DMS153 treated with DMSO at 0.1 percent for 48 hours (cell line): ENCODE data around the gene CTNNAL1.
"Not testable (repeated sequence)": the region's sequence is repeated elsewhere in the genome, so short reads cannot be mapped to it uniquely, and the experiment has no call there.

Experiments
- DNase-seq: peaks from one replicate; lab custom pipeline; 2025; ENCODE audit not compliant: unreplicated experiment; lab: John Stamatoyannopoulos, UW

Gene CTNNAL1

GRCh38 chr9:109012876-109013678 lies at the start of gene CTNNAL1:
Gene CTNNAL1, minus strand, starts transcription at chr9:109013499. Its CDS starts 57 bp downstream, at chr9:109013442.
- DNase-seq = no peak

- no peak for DNase-seq
These were observed 49.2 kb upstream of the CTNNAL1 start for GRCh38 chr9:109062543-109062942.

DNA sequence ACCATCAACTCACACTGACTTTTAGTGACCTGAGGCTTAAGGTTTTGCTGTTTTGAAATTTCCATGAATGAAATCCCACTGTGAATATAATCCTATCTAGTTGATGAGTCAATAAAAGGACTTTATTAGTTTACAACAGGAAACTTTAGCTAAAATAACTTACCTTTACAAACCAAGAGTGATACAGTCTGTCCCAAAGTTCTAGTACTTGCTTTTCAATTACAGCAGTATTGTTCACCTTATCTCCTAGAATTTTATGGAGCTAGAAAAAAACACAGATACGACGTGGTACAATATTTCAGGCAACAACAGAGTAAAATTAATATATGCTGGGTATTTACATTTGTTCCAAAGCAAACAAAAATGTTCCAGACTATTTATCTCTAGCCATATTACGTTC lies 46.9 kb upstream of the CTNNAL1 start:
- DNase-seq = no peak

DNA sequence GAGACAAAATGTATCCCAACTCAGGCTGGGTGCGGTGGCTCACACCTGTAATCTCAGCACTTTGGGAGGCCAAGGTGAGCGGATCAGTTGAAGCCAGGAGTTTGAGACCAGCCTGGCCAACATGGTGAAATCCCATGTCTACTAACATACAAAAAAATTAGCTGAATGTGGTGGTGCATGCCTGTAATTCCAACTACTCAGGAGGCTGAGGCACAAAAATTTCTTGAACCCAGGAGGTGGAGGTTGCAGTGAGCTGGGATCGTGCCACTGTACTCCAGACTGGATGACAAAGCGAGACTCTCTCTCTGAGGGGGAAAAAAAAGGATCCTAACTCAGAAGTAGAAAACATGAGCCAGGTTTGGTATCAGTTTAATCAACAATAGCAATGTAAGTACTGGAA lies 39.8 kb upstream of the CTNNAL1 start:
- not testable (repeated sequence) for DNase-seq

DNA sequence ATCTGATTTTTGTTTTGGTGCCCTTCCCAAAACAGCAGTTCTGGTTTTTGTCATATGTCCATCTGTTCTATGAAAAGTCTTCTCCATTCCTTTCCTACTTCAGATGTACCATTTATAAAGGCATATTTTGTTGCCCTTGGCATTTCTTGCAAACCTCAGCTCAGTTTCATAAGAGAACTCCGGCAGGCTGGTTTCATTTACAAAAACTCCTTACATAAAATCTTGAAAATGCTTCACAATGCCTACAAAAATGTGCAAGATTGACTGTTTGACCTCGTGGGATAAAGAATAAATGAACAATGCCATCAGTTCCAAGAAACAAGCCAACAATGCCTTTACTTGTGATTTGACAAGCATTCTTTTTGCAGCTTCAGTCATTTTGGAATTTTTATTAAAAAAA lies 39.1 kb upstream of the CTNNAL1 start:
- DNase-seq = no peak

DNA sequence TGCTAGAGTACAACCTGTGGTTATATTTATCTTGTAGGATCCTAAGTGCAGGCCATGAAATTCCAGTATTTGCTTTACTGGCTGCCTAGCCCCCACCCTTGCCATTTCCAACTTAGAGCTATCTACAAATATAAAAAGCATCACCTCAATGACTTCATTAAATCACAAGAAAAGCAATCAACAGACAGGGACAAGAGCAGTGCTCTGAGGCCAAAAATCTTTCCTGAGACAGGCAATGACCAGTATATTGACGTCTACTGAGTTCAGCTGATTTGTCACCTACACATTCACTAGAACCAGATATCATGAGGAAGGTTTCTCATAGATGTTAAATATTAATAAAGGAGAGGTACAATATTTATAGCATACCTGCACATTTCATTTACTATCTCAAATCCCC lies 38.4 kb upstream of the CTNNAL1 start:
- no peak for DNase-seq

- no peak for DNase-seq
These were observed 37.1 kb upstream of the CTNNAL1 start for GRCh38 chr9:109050444-109050843.

- no peak for DNase-seq
These were observed 35.5 kb upstream of the CTNNAL1 start for GRCh38 chr9:109048822-109049221.

DNA sequence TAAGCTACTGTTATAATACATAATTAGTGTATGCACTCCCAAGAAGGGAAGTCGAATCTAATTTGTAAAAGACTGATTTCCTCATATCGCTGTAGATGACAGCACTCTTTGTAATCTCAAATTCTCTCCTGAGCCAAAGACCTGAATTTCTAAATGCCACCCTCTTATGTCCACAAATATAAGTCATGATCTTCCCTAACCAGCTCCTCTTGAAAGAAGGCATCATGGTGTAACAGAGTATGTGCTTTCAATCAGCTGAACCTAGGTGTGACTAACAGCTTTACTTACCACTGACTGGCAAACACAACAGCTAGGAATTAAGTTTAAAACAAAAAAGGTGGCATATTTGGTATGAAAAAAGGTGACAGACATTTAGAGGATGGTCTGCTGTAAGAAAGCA lies 34.0 kb upstream of the CTNNAL1 start:
- DNase-seq = no peak

DNA sequence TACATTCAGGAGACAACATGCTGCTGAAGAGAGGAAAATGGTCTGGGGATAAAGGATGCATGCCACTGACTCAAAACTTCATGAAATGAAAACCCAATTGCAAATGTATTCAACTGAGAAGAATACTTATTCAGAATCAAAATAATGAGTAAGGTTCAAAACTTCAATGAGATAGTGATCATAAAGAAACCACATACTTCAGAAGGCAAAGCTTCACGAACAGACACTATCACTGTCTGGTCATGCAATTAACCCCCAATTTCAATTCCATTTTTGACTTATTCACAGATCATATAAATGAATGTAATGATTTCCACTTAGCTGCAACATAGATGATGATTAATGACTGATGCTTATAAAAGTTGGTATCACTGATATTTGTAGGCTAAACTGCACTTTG lies 33.0 kb upstream of the CTNNAL1 start:
- no peak for DNase-seq

DNA sequence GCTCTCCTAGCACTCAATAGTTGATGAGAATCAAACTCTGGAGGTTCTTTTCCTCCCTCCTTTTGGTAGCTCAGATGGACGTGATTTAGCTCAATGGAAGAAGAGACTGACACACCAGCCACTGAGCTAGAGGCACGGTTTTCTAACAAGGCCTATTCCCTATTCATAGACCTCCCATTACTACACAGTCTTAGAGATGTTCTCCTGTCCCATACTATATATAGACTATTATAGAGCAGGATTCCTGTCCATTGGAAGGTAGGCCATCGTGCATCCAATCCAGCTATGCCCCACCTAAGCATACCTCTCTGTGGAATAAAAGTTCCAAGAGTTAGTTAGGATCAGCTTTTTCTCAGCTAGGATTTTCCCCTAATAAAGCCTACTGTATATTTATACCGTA lies 30.3 kb upstream of the CTNNAL1 start:
- DNase-seq = no peak

DNA sequence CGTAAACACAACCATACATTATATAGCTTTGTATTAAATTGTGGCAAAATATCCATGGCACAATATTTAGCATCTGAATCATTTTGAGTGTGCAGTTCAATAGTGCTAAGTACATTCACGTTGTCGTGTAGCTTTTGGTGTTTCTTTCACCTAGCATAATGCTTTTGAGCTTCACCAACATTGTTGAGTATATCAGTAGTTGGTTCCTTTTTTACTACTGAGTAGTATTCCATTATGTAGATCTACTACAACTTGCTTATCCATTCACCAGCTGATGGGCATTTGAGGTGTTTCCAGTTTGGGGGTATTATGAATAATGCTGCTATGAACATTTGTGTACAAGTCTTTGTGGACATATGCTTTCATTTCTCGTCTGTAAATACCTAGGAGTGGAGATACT lies 27.3 kb upstream of the CTNNAL1 start:
- DNase-seq = no peak

- DNase-seq = no peak
These were observed 26.2 kb upstream of the CTNNAL1 start for GRCh38 chr9:109039539-109039938.

- no peak for DNase-seq
These were observed 24.8 kb upstream of the CTNNAL1 start for GRCh38 chr9:109037946-109038715.

DNA sequence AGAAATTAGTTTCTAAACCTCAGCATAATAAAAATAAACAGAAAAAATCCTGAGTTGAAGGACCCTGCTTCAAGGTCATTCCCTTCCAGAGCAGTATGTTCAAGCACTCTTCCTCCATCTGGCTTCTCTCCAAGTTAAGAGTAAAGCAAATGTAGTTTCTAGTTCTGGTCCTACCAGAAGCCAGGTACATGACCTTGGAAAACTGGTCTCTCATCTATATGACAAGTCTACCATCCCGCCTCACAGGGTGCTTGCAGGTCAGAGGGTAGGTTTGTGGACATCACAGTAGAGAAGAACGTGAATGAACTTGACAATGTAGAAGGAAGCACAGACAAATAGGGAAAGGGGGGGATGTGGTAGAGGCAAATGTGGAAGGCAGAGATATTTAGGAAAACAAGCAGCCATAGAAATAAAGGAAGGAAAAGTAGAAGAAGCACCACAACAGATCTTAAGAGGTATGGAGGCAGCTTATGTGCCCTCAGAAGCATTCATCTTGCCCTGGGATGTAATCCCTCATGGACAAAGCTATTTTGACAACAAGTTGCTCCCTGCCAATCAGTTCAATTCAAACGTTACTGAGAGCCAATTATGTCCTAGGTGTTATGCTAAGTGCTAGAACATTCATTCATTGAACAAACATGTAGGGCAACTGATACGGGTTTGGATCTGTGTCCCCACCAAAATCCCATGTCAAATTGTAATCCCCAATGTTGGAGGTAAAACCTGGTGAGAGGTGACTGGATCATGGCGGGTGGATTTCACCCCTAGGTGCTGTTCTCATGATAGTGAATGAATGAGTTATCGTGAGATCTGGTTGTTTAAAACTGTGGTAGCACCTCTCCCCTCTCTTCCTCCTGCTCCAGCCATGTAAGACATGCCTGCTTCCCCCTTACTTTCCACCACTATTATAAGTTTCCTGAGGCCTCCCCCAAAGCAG lies 23.7 kb upstream of the CTNNAL1 start:
- no peak for DNase-seq

DNA sequence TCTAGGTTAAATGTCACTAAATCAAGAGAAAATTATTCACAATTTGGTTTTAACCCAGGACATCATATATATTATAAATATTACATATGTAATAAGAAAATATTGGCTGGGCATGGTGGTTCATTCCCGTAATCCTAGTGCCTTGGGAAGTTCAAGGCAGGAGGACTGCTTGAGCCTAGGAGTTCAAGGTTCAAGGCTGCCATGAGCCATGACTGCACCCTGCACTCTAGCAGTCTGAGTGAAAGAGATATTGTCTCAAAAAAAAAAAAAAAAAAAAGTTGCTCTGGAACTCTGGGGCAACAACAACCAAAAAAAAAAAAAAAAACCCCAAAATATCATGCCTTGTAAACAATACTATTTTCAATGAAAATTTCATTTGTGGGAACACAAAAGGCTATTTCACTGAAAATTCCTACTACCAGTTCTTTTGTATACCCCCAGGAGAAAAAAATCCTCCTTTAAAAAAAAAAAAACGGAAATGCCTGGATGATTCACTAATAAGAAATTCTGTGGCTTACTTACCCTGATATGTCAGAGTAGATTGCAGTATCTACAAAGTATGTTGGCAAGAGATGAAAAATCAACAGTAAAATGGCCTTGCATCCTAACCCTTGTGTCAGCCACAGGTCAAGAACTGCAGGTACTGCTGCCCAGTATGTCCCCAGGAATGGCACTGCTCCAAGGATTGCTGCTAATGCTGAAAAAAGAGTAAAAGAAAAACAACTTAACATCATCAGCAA lies 22.6 kb upstream of the CTNNAL1 start:
- DNase-seq = no peak

DNA sequence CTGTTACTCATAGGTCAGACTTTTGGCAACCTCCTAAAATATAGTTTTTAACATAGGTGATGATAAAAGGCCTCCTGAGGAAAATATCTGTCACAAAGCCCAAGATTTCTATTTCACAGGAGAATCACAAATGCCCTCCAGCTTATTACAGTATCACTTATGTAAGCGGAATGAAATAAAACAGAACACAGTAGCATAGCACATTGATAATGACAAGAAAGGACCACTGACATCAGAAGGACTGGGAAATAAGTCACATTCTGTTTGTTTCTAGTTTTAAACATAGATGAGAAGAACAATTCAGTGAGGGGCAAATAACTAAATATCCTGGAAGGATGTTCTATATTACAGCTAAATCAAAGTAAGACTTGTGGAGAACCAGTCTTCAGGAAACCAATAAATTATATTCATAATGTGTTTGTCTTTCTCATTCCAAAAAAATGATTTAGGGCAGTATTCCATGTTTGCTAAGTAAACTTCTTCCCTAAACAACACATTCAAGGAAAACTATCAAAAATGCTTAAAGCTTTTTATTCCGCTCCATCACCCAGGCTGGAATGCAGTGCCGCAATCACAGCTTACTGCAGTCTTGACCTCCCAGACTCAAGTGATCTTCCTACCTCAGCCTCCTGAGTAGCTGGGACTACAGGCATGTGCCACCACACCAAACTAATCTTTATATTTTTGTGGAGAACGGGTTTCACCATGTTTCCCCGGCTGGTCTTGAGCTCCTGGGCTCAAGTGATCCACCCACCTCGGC lies 20.8 kb upstream of the CTNNAL1 start:
- no peak for DNase-seq

GRCh38 chr9:109031241-109031640 lies 17.9 kb upstream of the CTNNAL1 start:
- DNase-seq = no peak

DNA sequence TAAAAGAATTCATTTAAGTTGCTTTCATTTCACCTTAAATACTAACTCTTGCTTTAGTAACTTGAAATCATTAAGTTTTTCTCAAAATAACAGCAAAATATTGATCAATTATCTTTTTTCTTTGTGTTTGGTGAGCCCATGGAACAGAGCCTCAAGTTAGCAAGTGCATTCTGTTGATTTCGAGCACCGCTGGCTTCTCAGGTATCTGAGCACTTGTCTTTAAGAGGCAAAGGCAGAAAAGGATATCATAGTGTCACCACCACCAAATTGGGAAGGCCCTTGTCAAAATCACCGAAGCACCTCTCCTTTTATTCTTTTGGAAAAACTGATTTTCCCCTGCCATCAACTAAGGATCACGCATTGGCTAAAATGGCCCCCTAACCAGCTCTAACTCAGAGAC lies 17.1 kb upstream of the CTNNAL1 start:
- DNase-seq = no peak

DNA sequence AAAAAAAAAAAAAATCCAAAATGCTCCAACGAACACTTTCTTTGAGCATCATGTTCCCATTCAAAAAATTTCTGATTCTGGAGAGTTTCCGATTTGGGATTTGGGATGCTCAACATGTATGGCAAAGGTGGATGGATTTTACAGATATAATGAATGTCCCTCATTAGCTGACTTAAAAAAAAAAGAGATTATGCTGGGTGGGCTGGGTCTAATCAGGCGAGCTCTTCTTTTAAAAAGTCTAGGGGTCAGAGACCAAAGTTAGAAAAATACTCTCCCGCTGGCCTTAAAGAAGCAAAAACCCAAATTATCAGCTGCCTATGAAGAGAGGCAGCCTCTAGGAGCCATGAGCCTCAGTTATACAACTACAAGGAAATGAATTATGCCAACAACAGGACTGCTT lies 15.2 kb upstream of the CTNNAL1 start:
- no peak for DNase-seq
